MM.1S (cell line): Measurements from ENCODE around the gene HENMT1.

Experiments
- DNase-seq: peaks from one replicate; pipeline ENCODE4 v3.0.0-alpha.2; 2015
- H2AFZ ChIP-seq: fragments of 300-600 bp; sonication (generic); 2 replicates; pipeline ENCODE4 v1.6.0; 2016; ENCODE audit warnings: antibody characterized with exemption, low read length
- H3F3A ChIP-seq: fragments of 300-600 bp; sonication (generic); 2 replicates; pipeline ENCODE4 v1.6.1; 2016; ENCODE audit warnings: mild to moderate bottlenecking, antibody characterized with exemption, low read length, moderate library complexity, mixed read lengths; ENCODE audit not compliant: insufficient read depth
- H3K27ac ChIP-seq: fragments of 300-600 bp; sonication (generic); 2 replicates; pipeline ENCODE4 v1.5.1; 2016; ENCODE audit warnings: mild to moderate bottlenecking, low read length
- H3K27me3 ChIP-seq: fragments of 300-600 bp; sonication (generic); replicated peaks from 2 replicates; pipeline ENCODE4 v1.6.0; 2016; ENCODE audit warnings: low read length; ENCODE audit not compliant: insufficient read depth
- H3K36me3 ChIP-seq: fragments of 300-600 bp; sonication (generic); replicated peaks from 2 replicates; pipeline ENCODE4 v1.6.1; 2016; ENCODE audit warnings: mild to moderate bottlenecking, low read length, mixed read lengths; ENCODE audit not compliant: insufficient read depth
- H3K4me1 ChIP-seq: fragments of 300-600 bp; sonication (generic); 2 replicates; pipeline ENCODE4 v1.6.1; 2016; ENCODE audit warnings: low read length, mixed read lengths
- H3K4me2 ChIP-seq: fragments of 300-600 bp; sonication (generic); 2 replicates; pipeline ENCODE4 v1.6.0; 2016; ENCODE audit warnings: low read depth, low read length
- H3K4me3 ChIP-seq: fragments of 300-600 bp; sonication (generic); 2 replicates; pipeline ENCODE4 v1.5.1; 2016; ENCODE audit warnings: low read length, mixed read lengths
- H3K79me2 ChIP-seq: fragments of 300-600 bp; sonication (generic); 2 replicates; pipeline ENCODE4 v1.6.1; 2016; ENCODE audit warnings: mixed run types, low read length, mixed read lengths
- H3K9ac ChIP-seq: fragments of 300-600 bp; sonication (generic); 2 replicates; pipeline ENCODE4 v1.6.1; 2016; ENCODE audit warnings: low read length, mixed read lengths
- H3K9me2 ChIP-seq: fragments of 300-600 bp; sonication (generic); replicated peaks from 2 replicates; pipeline ENCODE4 v1.6.1; 2016; ENCODE audit warnings: mild to moderate bottlenecking, low read length, mixed read lengths; ENCODE audit not compliant: insufficient read depth
- H3K9me3 ChIP-seq: fragments of 300-600 bp; sonication (generic); replicated peaks from 2 replicates; pipeline ENCODE4 v1.6.1; 2016; ENCODE audit warnings: mild to moderate bottlenecking, low read length, mixed read lengths; ENCODE audit not compliant: insufficient read depth
- H4K20me1 ChIP-seq: fragments of 300-600 bp; sonication (generic); 2 replicates; pipeline ENCODE4 v1.6.1; 2016; ENCODE audit warnings: mild to moderate bottlenecking, low read length, moderate library complexity, mixed read lengths; ENCODE audit not compliant: insufficient read depth
- CTCF ChIP-seq: fragments of 300-600 bp; sonication (generic); IDR thresholded peaks from 2 replicates; pipeline ENCODE4 v1.5.1; 2016; ENCODE audit warnings: antibody characterized with exemption, low read length, mixed read lengths
- EZH2 ChIP-seq: fragments of 300-600 bp; sonication (generic); optimal IDR thresholded peaks from 2 replicates; pipeline ENCODE3; 2017; ENCODE audit warnings: low read depth, mild to moderate bottlenecking, antibody characterized with exemption, low read length, mixed read lengths
- EZH2phosphoT487 ChIP-seq: fragments of 300-600 bp; sonication (generic); IDR thresholded peaks from 2 replicates; pipeline ENCODE4 v1.6.1; 2018; ENCODE audit warnings: antibody characterized with exemption, low read length

Gene HENMT1

GRCh38 chr1:108678706-108679105, 17.8 kb upstream of the HENMT1 start:
- Histone ChIP-seq H2AFZ (no peak overlapping the region), H3K27ac (no peak overlapping the region), H3K27me3 (no peaks in the 10 kb centered on the region), H3K36me3 (no peaks in the 10 kb centered on the region), H3K9ac (no peak overlapping the region), H3K9me3 (no peaks in the 10 kb centered on the region), H3K4me3 (no peak overlapping the region), H3K4me2 (no peak overlapping the region), H3K9me2 (no peaks in the 10 kb centered on the region), H3K79me2 (no peaks in the 10 kb centered on the region), H3F3A (no peaks in the 10 kb centered on the region; the same call in none of the 2 replicates), H3K4me1 (peaks cover 4% of the 10 kb centered on the region; the same call in 1 of the 2 replicates), H4K20me1 (no peaks in the 10 kb centered on the region)
- DNase-seq = no peak
- no peak for TF ChIP-seq EZH2phosphoT487
- TF ChIP-seq CTCF = no peak
- TF ChIP-seq EZH2 = no peak

GRCh38 chr1:108671143-108671542, 10.2 kb upstream of the HENMT1 start:
- no peaks in the 10 kb centered on the region for H3K36me3 ChIP-seq
- H3K9me3 ChIP-seq = no peaks in the 10 kb centered on the region
- no peaks in the 10 kb centered on the region for H3K27me3 ChIP-seq
- no peaks in the 10 kb centered on the region for H3K4me1 ChIP-seq
- H2AFZ ChIP-seq = no peak overlapping the region
- no peak overlapping the region for H3K9ac ChIP-seq
- H3K9me2 ChIP-seq = no peaks in the 10 kb centered on the region
- no peak overlapping the region for H3K27ac ChIP-seq
- H3K79me2 ChIP-seq = no peaks in the 10 kb centered on the region
- TF ChIP-seq EZH2phosphoT487 (no peak), CTCF (no peak), EZH2 (no peak)
- H3K4me3 ChIP-seq = no peak overlapping the region
- H3F3A ChIP-seq = no peaks in the 10 kb centered on the region
- no peaks in the 10 kb centered on the region for H4K20me1 ChIP-seq
- no peak for DNase-seq
- H3K4me2 ChIP-seq = no peak overlapping the region

- Histone ChIP-seq H2AFZ (no peak overlapping the region), H3K9ac (no peak overlapping the region), H3K4me1 (no peaks in the 10 kb centered on the region), H3K9me3 (no peaks in the 10 kb centered on the region), H3K36me3 (no peaks in the 10 kb centered on the region), H3F3A (no peaks in the 10 kb centered on the region), H3K27ac (no peak overlapping the region), H3K4me3 (no peak overlapping the region), H3K9me2 (no peaks in the 10 kb centered on the region), H3K79me2 (no peaks in the 10 kb centered on the region), H3K4me2 (no peak overlapping the region), H3K27me3 (no peaks in the 10 kb centered on the region), H4K20me1 (no peaks in the 10 kb centered on the region)
- TF ChIP-seq EZH2phosphoT487 = no peak
- TF ChIP-seq EZH2 = no peak
- TF ChIP-seq CTCF = no peak
- DNase-seq = no peak
These were observed 9.4 kb upstream of the HENMT1 start for GRCh38 chr1:108670131-108670773.
